ENCODE measurements around the gene MYO18A. TPM values are rescaled to one million over a fixed set of nuclear protein-coding genes. Genes with fewer than 3 reads are reported as not detected.

The MYO18A gene
- total and polyA plus RNA-seq, 2 of the 4 experiments (the other 2 are of a cell fraction): 22.4 to 39.1 TPM

- DNase-seq (no peak), ATAC-seq (ENCODE audit: low read depth) (no peak)
- Histone ChIP-seq H4K91ac (ENCODE audit: insufficient read depth, low read depth, low read length) (no peak overlapping the region), H2AFZ (replicated peaks; ENCODE audit: low read length, poor library complexity) (no peak overlapping the region), H3K4me3 (ENCODE audit: insufficient read depth, low read depth, low read length) (no peak overlapping the region), H3K4me2 (ENCODE audit: low read depth, low read length) (no peak overlapping the region), H3K9ac (ENCODE audit: low read depth, low read length) (no peak overlapping the region), H2AK9ac (replicated peaks; ENCODE audit: low read depth, low read length, poor library complexity) (no peak overlapping the region), H2BK5ac (ENCODE audit: low read depth, low read length, poor library complexity, severe bottlenecking) (no peak overlapping the region), H3K18ac (ENCODE audit: low read depth, low read length) (no peak overlapping the region), H3K36me3 (ENCODE audit: control insufficient read depth, insufficient read depth, low read length) (no peaks in the 10 kb centered on the region), H3K9me1 (ENCODE audit: insufficient read depth, low read length) (peaks cover 8% of the 10 kb centered on the region), H3K27me3 (ENCODE audit: control insufficient read depth, insufficient read depth, low read length) (peaks cover 4% of the 10 kb centered on the region; the same call in 1 of the 2 replicates), H3K23ac (ENCODE audit: low read depth, low read length) (no peak overlapping the region), H3K56ac (ENCODE audit: extremely low read depth, insufficient read depth, low read length) (no peak overlapping the region), H2BK20ac (ENCODE audit: low read depth, low read length) (no peak overlapping the region), H2AK5ac (ENCODE audit: low read depth, low read length) (no peak overlapping the region), H3K4me1 (ENCODE audit: control insufficient read depth, insufficient read depth, low read length) (0 out of 2 replicates have a peak, but pooled peaks cover 2% of the 10 kb centered on the region), H3K4ac (ENCODE audit: low read depth, low read length) (no peak overlapping the region), H4K5ac (ENCODE audit: low read depth, low read length) (no peak overlapping the region), H2BK120ac (ENCODE audit: low read depth, low read length) (no peak overlapping the region), H3K14ac (replicated peaks; ENCODE audit: low read depth, low read length) (no peak overlapping the region), H3K27ac (ENCODE audit: insufficient read depth, low read length) (no peak overlapping the region), H4K20me1 (ENCODE audit: insufficient read depth, low read length) (no peaks in the 10 kb centered on the region), H4K8ac (ENCODE audit: low read depth in 2 of 2, low read length in 2 of 2) (no peak overlapping the region), H3K79me1 (ENCODE audit: low read depth in 1 of 2, low read length in 2 of 2) (no peaks in the 10 kb centered on the region), H3K9me3 (ENCODE audit: control insufficient read depth, insufficient read depth, low read length) (no peaks in the 10 kb centered on the region), H2BK15ac (ENCODE audit: low read depth, low read length) (no peak overlapping the region)
- CTCF ChIA-PET: interaction anchor here (1.3 kb wide), 1 partner anchor 12 kb away, joined by 3 read pairs; no protein-coding TSS in a partner anchor
- no CpG with 5 or more reads among the region's 2 CpGs for WGBS, 2 experiments (ENCODE audit: extremely low coverage in 2 of 2, insufficient read length in 1 of 2)
- TF ChIP-seq RFX5 (IDR thresholded peaks at IDR 0.05; ENCODE audit: low read depth, low read length): no peak
- TF ChIP-seq BHLHE40 (IDR thresholded peaks at IDR 0.05; ENCODE audit: low read depth, low read length): no peak
- TF ChIP-seq CEBPB (IDR thresholded peaks at IDR 0.05; ENCODE audit: low read depth, low read length): no peak
- no peak for TF ChIP-seq MAFK (IDR thresholded peaks at IDR 0.05; ENCODE audit: low read depth, low read length)
- TF ChIP-seq RAD21 (IDR thresholded peaks at IDR 0.05; ENCODE audit: low read length): no peak
- no peak for TF ChIP-seq RCOR1 (IDR thresholded peaks at IDR 0.05; ENCODE audit: insufficient replicate concordance, low read length)
- TF ChIP-seq SMC3 (IDR thresholded peaks at IDR 0.05; ENCODE audit: low read depth, low read length): no peak
- in situ Hi-C loops (cut with MboI; ENCODE audit: low sequenced_read_pairs): no loop called here
- POLR2A ChIA-PET (ENCODE audit: unreplicated experiment): no interaction called here
- dilution Hi-C loops (cut with HindIII; ENCODE audit: low sequenced_read_pairs, unreplicated experiment): no loop called here
- intact Hi-C loops (cut with micrococcal nuclease): no loop called here
- no TSS peak for BruUV-seq (replicated peaks)
Measured at GRCh38 chr17:29207975-29208374, 27.8 kb upstream of the MYO18A start.

All from IMR-90 (cell line).